H1 (cell line): ENCODE results near the gene ADH1A. TPM values are rescaled to one million over a fixed set of nuclear protein-coding genes. Genes with fewer than 3 reads are reported as not detected.

ENCODE experiments used
- CTCF ChIA-PET: fragments of 300-600 bp; sonication (Branson Sonifier 250); formaldehyde crosslinking; loops from one replicate; lab custom pipeline; 2021; ENCODE audit not compliant: partially characterized antibody; lab: Charles Lee
- POLR2A ChIA-PET: fragments of 300-600 bp; sonication (Branson Sonifier 250); formaldehyde crosslinking; loops from one replicate; lab custom pipeline; 2021; ENCODE audit warnings: inconsistent platforms; ENCODE audit not compliant: partially characterized antibody; lab: Charles Lee
- DNase-seq, 2 experiments: peaks; one replicate each; pipeline versions ENCODE4 v3.0.0 to v3.0.0-alpha.2; 2010 to 2022; ENCODE audit warnings: low spot score in 2 of 2, low read depth in 1 of 2, mixed read lengths in 1 of 2
- FAIRE-seq: peaks from 2 replicates; lab custom pipeline; 2011; peaks lifted over from hg19 to GRCh38; lab: Jason Lieb, UNC
- H2AFZ ChIP-seq: 2 replicates; pipeline ENCODE4 v1.8.1; 2012; ENCODE audit warnings: low read length, inconsistent platforms
- H2AK5ac ChIP-seq: 2 replicates; pipeline ENCODE4 v1.6.1; 2013; ENCODE audit warnings: low read depth, low read length
- H2BK120ac ChIP-seq: replicated peaks from 2 replicates; pipeline ENCODE3; 2013; ENCODE audit warnings: low read depth, low read length, inconsistent platforms
- H2BK12ac ChIP-seq: 2 replicates; pipeline ENCODE4 v1.6.1; 2013; ENCODE audit warnings: low read depth, low read length
- H2BK15ac ChIP-seq: 2 replicates; pipeline ENCODE4 v1.6.1; 2013; ENCODE audit warnings: low read length
- H2BK20ac ChIP-seq: 2 replicates; pipeline ENCODE4 v1.6.1; 2013; ENCODE audit warnings: low read length
- H2BK5ac ChIP-seq: 2 replicates; pipeline ENCODE4 v1.6.1; 2013; ENCODE audit warnings: low read depth, low read length
- H3K14ac ChIP-seq: 2 replicates; pipeline ENCODE4 v1.6.1; 2013; ENCODE audit warnings: inconsistent platforms; ENCODE audit not compliant: insufficient read length
- H3K18ac ChIP-seq: 2 replicates; pipeline ENCODE4 v1.6.1; 2013; ENCODE audit warnings: low read length; ENCODE audit errors: extremely low read depth
- H3K23ac ChIP-seq: 2 replicates; pipeline ENCODE4 v1.6.1; 2013; ENCODE audit warnings: inconsistent platforms; ENCODE audit not compliant: insufficient read length
- H3K23me2 ChIP-seq: 2 replicates; pipeline ENCODE4 v1.6.1; 2013; ENCODE audit warnings: low read depth, low read length
- H3K27ac ChIP-seq: 2 replicates; pipeline ENCODE4 v1.6.1; 2011; ENCODE audit warnings: low read depth, low read length, inconsistent platforms
- H3K27me3 ChIP-seq, 4 experiments: replicated peaks in 1 of 4; 1 replicate in 1 of 4; 2 replicates in 3 of 4; pipeline versions ENCODE4 v1.6.1 to v1.8.1; 2011 to 2013; ENCODE audit warnings: low read length in 3 of 4, mild to moderate bottlenecking in 3 of 4, inconsistent platforms in 2 of 4, mixed read lengths in 2 of 4, moderate library complexity in 1 of 4; ENCODE audit not compliant: control insufficient read depth in 3 of 4, insufficient read depth in 3 of 4; ENCODE audit errors: extremely low read depth in 1 of 4
- H3K36me3 ChIP-seq, 4 experiments: 2 replicates each; pipeline versions ENCODE4 v1.6.1 to v1.8.1; 2011 to 2013; ENCODE audit warnings: mild to moderate bottlenecking in 4 of 4, low read length in 3 of 4, moderate library complexity in 2 of 4, control low read depth in 1 of 4, inconsistent platforms in 1 of 4; ENCODE audit not compliant: insufficient read depth in 4 of 4, control insufficient read depth in 2 of 4
- H3K4ac ChIP-seq: replicated peaks from 2 replicates; pipeline ENCODE3; 2013; ENCODE audit warnings: low read length, low read depth, mixed read lengths, inconsistent platforms; ENCODE audit not compliant: insufficient read length
- H3K4me1 ChIP-seq, 4 experiments: replicated peaks in 1 of 4; 1 replicate in 1 of 4; 2 replicates in 3 of 4; pipeline versions ENCODE4 v1.6.1 to v1.8.1; 2011 to 2013; ENCODE audit warnings: low read length in 3 of 4, inconsistent platforms in 2 of 4, mixed read lengths in 1 of 4; ENCODE audit not compliant: insufficient read depth in 4 of 4, control insufficient read depth in 3 of 4
- H3K4me2 ChIP-seq, 2 experiments: 2 replicates each; pipeline versions ENCODE4 v1.6.1 to v1.8.1; 2011 to 2013; ENCODE audit warnings: low read depth in 2 of 2, low read length in 2 of 2, control low read depth in 1 of 2, inconsistent platforms in 1 of 2, mild to moderate bottlenecking in 1 of 2; ENCODE audit not compliant: insufficient read depth in 1 of 2
- H3K4me3 ChIP-seq, 4 experiments: fragments of 200-600, 300-600 bp in 1 of 4; sonication (generic), shearing (Covaris generic), sonication (Bioruptor Twin) in 1 of 4; 2 replicates each; pipeline versions ENCODE4 v1.5.1 to v1.8.1; 2011 to 2016; ENCODE audit warnings: low read length in 4 of 4, low read depth in 3 of 4, control low read depth in 2 of 4, inconsistent platforms in 2 of 4, mild to moderate bottlenecking in 2 of 4, mixed read lengths in 1 of 4, moderate library complexity in 1 of 4; ENCODE audit not compliant: insufficient read depth in 2 of 4; ENCODE audit errors: extremely low read depth in 1 of 4
- H3K56ac ChIP-seq: replicated peaks from 2 replicates; pipeline ENCODE3; 2013; ENCODE audit warnings: low read depth, mild to moderate bottlenecking, mixed read lengths, low read length, inconsistent platforms; ENCODE audit not compliant: insufficient read length
- H3K79me1 ChIP-seq: 2 replicates; pipeline ENCODE4 v1.6.1; 2013; ENCODE audit warnings: low read depth, low read length, control low read depth
- H3K79me2 ChIP-seq, 2 experiments: 2 replicates each; pipeline versions ENCODE4 v1.6.1 to v1.8.1; 2012 to 2013; ENCODE audit warnings: low read length in 2 of 2, mild to moderate bottlenecking in 2 of 2, inconsistent platforms in 1 of 2; ENCODE audit not compliant: insufficient read depth in 2 of 2, control insufficient read depth in 1 of 2
- H3K9ac ChIP-seq, 4 experiments: replicated peaks in 1 of 4; 1 replicate in 1 of 4; 2 replicates in 3 of 4; pipeline versions ENCODE4 v1.6.1 to v1.8.1; 2011 to 2013; ENCODE audit warnings: low read depth in 3 of 4, low read length in 3 of 4, control low read depth in 2 of 4, mild to moderate bottlenecking in 2 of 4, moderate library complexity in 2 of 4, inconsistent platforms in 1 of 4; ENCODE audit errors: extremely low read depth in 1 of 4
- H3K9me3 ChIP-seq, 2 experiments: 2 replicates each; pipeline versions ENCODE4 v1.6.1 to v1.8.1; 2012 to 2013; ENCODE audit warnings: mild to moderate bottlenecking in 2 of 2, moderate library complexity in 2 of 2, control low read depth in 1 of 2, inconsistent platforms in 1 of 2, low read depth in 1 of 2, low read length in 1 of 2, mixed read lengths in 1 of 2; ENCODE audit not compliant: insufficient read depth in 2 of 2
- H4K20me1 ChIP-seq, 2 experiments: replicated peaks in 1 of 2; 2 replicates each; pipeline versions ENCODE3 to v1.8.1; 2011 to 2013; ENCODE audit warnings: inconsistent platforms in 2 of 2, low read length in 2 of 2, mild to moderate bottlenecking in 1 of 2; ENCODE audit not compliant: insufficient read depth in 2 of 2, control insufficient read depth in 1 of 2
- H4K5ac ChIP-seq: 2 replicates; pipeline ENCODE4 v1.6.1; 2013; ENCODE audit warnings: low read length, low read depth, mixed read lengths, inconsistent platforms; ENCODE audit not compliant: insufficient read length
- H4K8ac ChIP-seq: 2 replicates; pipeline ENCODE4 v1.8.0; 2013; ENCODE audit warnings: mild to moderate bottlenecking, moderate library complexity, low read length, inconsistent platforms; ENCODE audit not compliant: insufficient read depth; ENCODE audit errors: extremely low read depth
- H4K91ac ChIP-seq: replicated peaks from 2 replicates; pipeline ENCODE3; 2013; ENCODE audit warnings: low read length, mixed read lengths, inconsistent platforms; ENCODE audit not compliant: insufficient read length
- CHD1 ChIP-seq: IDR thresholded peaks from 2 replicates; pipeline ENCODE4 v1.6.1; 2012; ENCODE audit warnings: low read depth, low read length, improper control_type of control experiment
- EZH2 ChIP-seq: fragments of 200-600 bp; sonication (generic); IDR thresholded peaks from 2 replicates; pipeline ENCODE4 v1.7.1; 2012; ENCODE audit warnings: low read depth, mild to moderate bottlenecking, moderate library complexity, low read length, inconsistent platforms; ENCODE audit not compliant: severe bottlenecking
- KDM5A ChIP-seq: fragments of 200-600 bp; IDR thresholded peaks from 2 replicates; pipeline ENCODE4 v1.7.1; 2012; ENCODE audit warnings: mild to moderate bottlenecking, low read length, inconsistent platforms, mixed read lengths
- NANOG ChIP-seq: IDR thresholded peaks from 2 replicates; pipeline ENCODE4 v1.6.1; 2011; ENCODE audit warnings: low read length, low read depth, mild to moderate bottlenecking, inconsistent platforms; ENCODE audit not compliant: insufficient read depth, poor library complexity, severe bottlenecking
- POLR2A ChIP-seq, 2 experiments: IDR thresholded peaks; 1 replicate in 1 of 2; 2 replicates in 1 of 2; pipeline ENCODE4 v1.6.1; 2011; ENCODE audit warnings: low read depth in 2 of 2, low read length in 2 of 2, mild to moderate bottlenecking in 2 of 2; ENCODE audit errors: control extremely low read depth in 1 of 2
- RBBP5 ChIP-seq: IDR thresholded peaks from 2 replicates; pipeline ENCODE4 v1.7.1; 2012; ENCODE audit warnings: low read depth, mild to moderate bottlenecking, inconsistent platforms, low read length, moderate library complexity, borderline replicate concordance
- SIRT6 ChIP-seq: IDR thresholded peaks from one replicate; pipeline ENCODE4 v1.7.1; 2012; ENCODE audit warnings: low read length, inconsistent platforms
- SP2 ChIP-seq: IDR thresholded peaks from 2 replicates; pipeline ENCODE4 v1.6.1; 2012; ENCODE audit warnings: mild to moderate bottlenecking, low read length, inconsistent platforms
- SP4 ChIP-seq: IDR thresholded peaks from 2 replicates; pipeline ENCODE4 v1.6.1; 2012; ENCODE audit warnings: low read length, inconsistent platforms
- TCF12 ChIP-seq: IDR thresholded peaks from 2 replicates; pipeline ENCODE4 v1.6.1; 2011; ENCODE audit warnings: low read depth, mild to moderate bottlenecking, low read length
- ZNF274 ChIP-seq: IDR thresholded peaks from 2 replicates; pipeline ENCODE4 v1.7.0; 2012; ENCODE audit warnings: low read length, borderline replicate concordance; ENCODE audit errors: extremely low read depth
- WGBS, 2 experiments: shearing (Covaris generic) in 1 of 2; methylation state at CpG; one replicate each; pipeline versions ENCODE4 v1.1.6 to v1.1.7; 2013 to 2015; ENCODE audit warnings: low lambda C conversion rate in 2 of 2, mixed read lengths in 2 of 2, inconsistent platforms in 1 of 2, low coverage in 1 of 2, missing lambda C conversion rate in 1 of 2; ENCODE audit not compliant: insufficient replicate concordance in 2 of 2, insufficient coverage in 1 of 2, insufficient read length in 1 of 2; ENCODE audit errors: extremely low coverage in 1 of 2, missing lambda C conversion rate in 1 of 2; 5-methylcytosine and 5-hydroxymethylcytosine counted together
- polyA plus RNA-seq, 7 experiments: library from polyadenylated mRNA; depleted of rRNA in 3 of 7; stranded (reverse) in 5 of 7; unstranded in 2 of 7; fragments of >200 nt in 5 of 7; fragments of 200-250 nt in 2 of 7; gene quantifications; 1 replicate in 5 of 7; 2 replicates in 1 of 7; 4 replicates in 1 of 7; pipeline versions ENCODE4 v1.2.1 to v1.2.3, GENCODE V29; 2011 to 2013; ENCODE audit warnings: missing spikeins in 2 of 7, mixed read lengths in 2 of 7
- total RNA-seq: library from RNA; stranded (reverse); fragmentation: NEBNext Ultra II Directional; extraction: Animal tissue kit (Norgen Biotek cat#: 25700); gene quantifications from 2 replicates; pipeline ENCODE4 v1.2.1, GENCODE V29; 2021

ADH1A gene
- total and polyA plus RNA-seq, 2 of the 8 experiments (the other 6 are each of a cell fraction or from before 2014, with no cell fraction given), result not detected

- Histone ChIP-seq H3K4ac (no peak overlapping the region), H2BK20ac (no peak overlapping the region), H2BK120ac (no peak overlapping the region), H3K23ac (no peak overlapping the region), H3K4me3 (no peak overlapping the region), H2BK15ac (no peak overlapping the region), H4K20me1 (no peaks in the 10 kb centered on the region), H4K5ac (no peak overlapping the region), H3K56ac (no peak overlapping the region), H2AK5ac (no peak overlapping the region), H3K79me1 (no peaks in the 10 kb centered on the region), H3K9ac (no peak overlapping the region), H4K91ac (no peak overlapping the region), H2BK12ac (no peak overlapping the region), H3K14ac (no peak overlapping the region), H3K27me3 (no peaks in the 10 kb centered on the region), H2BK5ac (no peak overlapping the region), H3K4me2 (no peak overlapping the region), H4K8ac (no peak overlapping the region), H3K27ac (no peak overlapping the region), H3K36me3 (no peaks in the 10 kb centered on the region), H3K79me2 (no peaks in the 10 kb centered on the region), H3K18ac (no peak overlapping the region), H2AFZ (no peak overlapping the region), H3K23me2 (no peaks in the 10 kb centered on the region), H3K9me3 (no peaks in the 10 kb centered on the region), H3K4me1 (no peaks in the 10 kb centered on the region)
- CTCF ChIA-PET, result no interaction called here
- POLR2A ChIA-PET, result interaction anchor here (1.6 kb wide), 1 partner anchor 10 kb away, joined by 4 read pairs; the partner anchor contains the start of gene ADH1A
- no peak for DNase-seq
- no peak for FAIRE-seq
- TF ChIP-seq SP4 (no peak), SP2 (no peak), NANOG (no peak), CHD1 (no peak), SIRT6 (no peak), RBBP5 (no peak), KDM5A (no peak), POLR2A (IDR thresholded peaks at IDR 0.05; ENCODE audit: control extremely low read depth in 1 of 2, low read depth in 2 of 2, low read length in 2 of 2) (no peak), EZH2 (no peak), TCF12 (no peak), ZNF274 (no peak)
- 97% methylated on average over 5 of the region's 5 CpGs; no CpG with 5 or more reads in 1 of the 2 experiments for WGBS, 2 experiments
These were observed 9.5 kb downstream of the ADH1A start for GRCh38 chr4:99281261-99281660.
